HG03025 (cell line): ENCODE results near the gene P2RX2.
"Not testable (repeated sequence)": the region's sequence is repeated elsewhere in the genome, so short reads cannot be mapped to it uniquely, and the experiment has no call there.

Experiments used
- ATAC-seq: cut with Tn5 transposase; IDR thresholded peaks from one replicate; pipeline ENCODE4 v1.9.1; 2021; ENCODE audit warnings: mild to moderate bottlenecking, moderate library complexity; ENCODE audit not compliant: unreplicated experiment, low FRiP score

Gene P2RX2

GRCh38 chr12:132582582-132583410 lies 35.8 kb upstream of the P2RX2 start:
- ATAC-seq = no peak

GRCh38 chr12:132583411-132583710 lies 35.2 kb upstream of the P2RX2 start:
- no peak for ATAC-seq

DNA sequence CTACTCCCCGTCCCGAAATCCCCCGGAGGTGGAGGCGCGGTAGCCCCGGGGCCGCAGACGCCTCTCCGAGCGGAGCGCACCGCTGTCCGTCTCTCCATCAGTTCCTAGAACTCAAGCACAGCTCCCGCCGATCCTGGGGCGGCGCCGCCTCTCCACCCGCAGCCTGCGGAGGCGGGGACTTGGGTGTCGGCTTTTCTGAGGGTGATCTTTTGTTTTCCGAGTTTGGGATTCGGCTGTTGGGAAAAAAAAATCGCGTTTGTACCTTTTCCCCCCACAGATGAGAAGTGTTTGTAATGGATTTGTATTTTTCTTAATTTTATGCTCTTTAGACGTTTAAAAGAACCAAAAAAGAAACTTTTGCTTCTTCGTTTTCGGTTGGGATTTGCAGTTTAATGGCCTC lies 34.8 kb upstream of the P2RX2 start:
- ATAC-seq = no peak

DNA sequence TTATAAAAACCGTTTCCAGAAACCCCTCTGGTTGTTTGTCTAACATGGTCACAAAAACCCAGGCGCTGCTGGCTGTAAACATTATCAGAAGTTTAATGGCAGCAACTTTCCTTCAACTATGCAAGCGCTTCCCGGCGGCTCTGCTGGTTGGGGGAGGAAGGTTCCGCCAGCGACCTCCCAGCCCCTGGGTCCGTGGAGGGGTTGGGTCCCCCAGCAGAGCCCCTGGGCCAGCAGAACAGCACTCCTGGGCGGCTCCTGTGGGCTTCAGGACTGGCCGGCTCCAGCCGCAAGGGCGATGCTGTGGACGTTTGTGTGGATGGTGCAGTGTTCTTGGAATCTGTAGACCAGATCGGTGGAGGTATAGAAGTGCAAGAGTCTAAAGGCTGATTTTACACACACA lies 34.1 kb upstream of the P2RX2 start:
- ATAC-seq = no peak

GRCh38 chr12:132585177-132585576 lies 33.4 kb upstream of the P2RX2 start:
- no peak for ATAC-seq

GRCh38 chr12:132586929-132587328 lies 31.6 kb upstream of the P2RX2 start:
- no peak for ATAC-seq

DNA sequence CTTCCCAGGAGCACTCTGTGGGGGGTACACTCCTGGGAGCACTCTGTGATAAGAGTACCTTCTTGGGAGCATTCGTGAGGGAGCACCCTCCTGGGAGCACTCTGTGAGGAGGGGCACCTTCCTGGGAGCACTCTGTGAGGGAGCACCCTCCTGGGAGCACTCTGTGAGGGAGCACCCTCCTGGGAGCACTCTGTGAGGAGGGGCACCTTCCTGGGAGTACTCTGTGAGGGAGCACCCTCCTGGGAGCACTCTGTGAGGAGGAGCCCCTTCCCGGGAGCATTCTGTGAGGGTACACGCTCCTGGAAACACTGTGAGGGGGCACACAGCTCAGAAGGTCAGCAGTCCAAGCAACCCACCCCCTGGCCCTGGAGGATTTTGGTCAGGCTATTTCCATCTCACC lies 30.8 kb upstream of the P2RX2 start:
- ATAC-seq = no peak

- no peak for ATAC-seq
Observed at GRCh38 chr12:132588319-132588718, 30.3 kb upstream of the P2RX2 start.

- ATAC-seq = no peak
Observed at GRCh38 chr12:132588821-132589669, 29.5 kb upstream of the P2RX2 start.

GRCh38 chr12:132591107-132591935 lies 27.3 kb upstream of the P2RX2 start:
- no peak for ATAC-seq

- no peak for ATAC-seq
Observed at GRCh38 chr12:132592282-132592970, 26.1 kb upstream of the P2RX2 start.

- ATAC-seq = no peak
Observed at GRCh38 chr12:132593071-132593470, 25.5 kb upstream of the P2RX2 start.

DNA sequence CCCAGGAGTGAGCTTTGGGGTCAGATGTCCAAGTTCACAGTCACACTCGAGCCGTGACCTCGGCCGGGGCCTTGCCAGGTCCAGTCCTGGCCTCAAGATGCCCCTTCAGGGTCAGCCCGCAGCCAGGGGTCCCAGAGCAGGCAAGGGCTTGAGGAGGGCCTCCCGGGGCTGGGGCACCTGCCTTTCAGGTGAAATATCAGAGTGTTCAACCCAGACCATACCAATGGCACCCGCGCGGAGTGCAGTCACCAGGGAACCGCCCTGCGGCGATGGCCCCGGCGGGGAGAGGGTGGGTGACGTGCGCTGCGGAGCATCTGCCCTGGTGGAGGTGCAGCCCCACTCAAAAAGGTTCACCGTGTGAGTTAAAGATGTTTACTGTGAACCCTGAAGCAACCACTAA lies 25.1 kb upstream of the P2RX2 start:
- no peak for ATAC-seq

- no peak for ATAC-seq
Observed at GRCh38 chr12:132593938-132594358, 24.6 kb upstream of the P2RX2 start.

DNA sequence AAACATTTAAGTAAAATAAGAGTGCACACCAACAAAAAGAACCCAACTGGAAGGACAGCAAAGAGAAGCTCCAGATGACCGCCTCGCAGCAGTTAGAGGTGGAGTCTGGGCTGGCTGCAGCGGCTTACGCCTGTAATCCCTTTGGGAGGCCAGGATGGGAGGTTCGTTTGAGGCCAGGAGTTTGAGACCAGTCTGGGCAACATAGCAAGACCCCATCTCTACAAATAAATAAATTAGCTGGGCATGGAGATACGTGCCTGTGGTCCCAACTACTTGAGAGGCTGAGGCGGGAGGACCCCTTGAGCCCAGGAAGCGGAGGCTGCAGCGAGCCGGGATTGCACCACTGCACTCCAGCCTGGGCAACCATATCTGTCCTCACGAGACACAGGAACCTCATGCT lies 23.4 kb upstream of the P2RX2 start:
- ATAC-seq = no peak

GRCh38 chr12:132596016-132596415 lies 22.6 kb upstream of the P2RX2 start:
- no peak for ATAC-seq

DNA sequence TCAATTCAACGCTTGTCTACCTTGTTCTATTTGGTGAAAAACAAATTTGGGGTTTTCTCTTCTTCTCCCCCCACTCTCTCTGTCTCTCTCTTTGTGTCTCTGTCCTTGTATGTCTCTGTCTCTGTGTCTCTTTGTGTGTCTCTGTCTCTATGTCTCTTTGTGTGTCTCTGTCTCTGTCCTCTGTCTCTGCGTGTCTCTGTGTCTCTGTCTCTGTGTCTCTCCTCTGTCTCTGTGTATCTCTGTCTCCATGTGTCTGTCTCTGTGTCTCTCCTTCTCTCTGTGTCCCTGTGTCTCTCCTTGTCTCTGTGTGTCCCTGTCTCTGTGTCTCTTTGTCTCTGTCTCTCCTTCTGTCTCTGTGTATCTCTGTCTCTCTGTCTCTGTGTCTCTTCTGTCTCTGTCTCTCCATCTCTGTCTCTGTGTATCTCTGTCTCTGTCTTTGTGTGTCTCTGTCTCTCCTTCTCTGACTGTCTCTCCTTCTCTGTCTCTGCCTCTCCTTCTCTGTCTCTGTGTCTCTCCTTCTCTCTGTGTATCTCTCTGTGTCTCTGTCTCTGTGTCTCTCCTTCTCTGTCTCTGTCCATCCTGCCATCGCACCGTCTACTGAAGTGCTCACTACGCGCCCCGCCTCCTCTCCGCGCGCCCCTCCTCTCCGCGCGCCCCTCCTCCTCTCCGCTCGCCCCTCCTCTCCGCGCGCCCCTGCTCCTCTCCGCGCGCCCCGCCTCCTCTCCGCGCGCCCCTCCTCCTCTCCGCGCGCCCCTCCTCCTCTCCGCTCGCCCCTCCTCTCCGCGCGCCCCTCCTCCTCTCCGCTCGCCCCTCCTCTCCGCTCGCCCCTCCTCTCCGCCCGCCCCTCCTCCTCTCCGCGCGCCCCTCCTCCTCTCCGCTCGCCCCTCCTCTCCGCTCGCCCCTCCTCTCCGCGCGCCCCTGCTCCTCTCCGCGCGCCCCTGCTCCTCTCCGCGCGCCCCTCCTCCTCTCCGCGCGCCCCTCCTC lies 21.0 kb upstream of the P2RX2 start:
- ATAC-seq = no peak

- not testable (repeated sequence) for ATAC-seq
Observed at GRCh38 chr12:132599502-132599901, 19.1 kb upstream of the P2RX2 start.
